Activated gamma-delta T cell treated with anti-CD3 and anti-CD28 coated beads, Interleukin-2, amount 50 U/mL, for 16 hours (primary cell): ENCODE measurements around the gene HEBP2.
"Not testable (repeated sequence)": the region's sequence is repeated elsewhere in the genome, so short reads cannot be mapped to it uniquely, and the experiment has no call there.

ENCODE experiments used
- DNase-seq: peaks from one replicate; pipeline ENCODE4 v3.0.0-alpha.2; 2020; ENCODE audit warnings: low read depth

HEBP2 gene

DNA sequence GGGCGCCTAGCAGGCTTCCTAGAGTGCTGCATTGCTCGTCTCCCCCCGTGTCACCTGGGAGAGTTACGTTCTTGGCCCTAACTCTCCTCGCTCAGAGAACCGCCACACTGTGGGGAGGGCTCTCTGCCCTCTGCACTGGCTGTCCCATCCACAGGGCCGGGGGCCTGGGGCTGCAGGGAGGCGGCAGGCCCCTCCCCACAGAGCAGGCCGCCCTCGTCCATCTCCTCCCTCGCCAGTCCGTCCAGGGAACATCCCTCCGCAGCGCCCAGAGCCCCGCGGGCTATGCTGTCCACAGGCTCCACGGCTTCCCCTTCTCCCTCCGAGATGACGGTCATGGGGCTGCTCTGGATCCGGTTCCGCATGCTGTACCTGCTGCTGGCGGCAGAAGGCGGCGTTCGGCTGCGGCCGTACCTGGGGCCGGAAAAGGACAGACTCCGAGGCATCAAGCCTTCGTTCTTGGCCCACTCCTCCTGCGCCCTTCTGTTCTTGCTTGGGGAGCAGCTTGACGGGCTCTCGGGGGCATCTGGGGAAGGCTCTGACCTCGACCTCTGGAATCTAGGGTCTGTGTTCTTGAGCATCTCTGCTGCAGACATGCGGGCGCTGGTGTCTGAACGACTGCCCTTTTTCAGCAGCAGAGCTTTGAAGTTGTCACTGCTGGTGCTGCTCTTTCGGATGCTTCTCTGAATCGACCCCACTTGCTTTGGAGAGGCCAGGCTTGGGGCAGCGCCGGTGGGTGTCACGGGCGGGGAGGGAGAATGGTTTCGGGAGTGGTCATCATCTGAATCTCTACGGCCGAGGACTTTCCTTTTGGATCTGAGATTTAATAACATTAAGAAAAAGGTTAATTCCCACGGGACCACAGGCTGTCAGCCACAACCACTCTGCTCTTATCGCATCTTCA lies 20.2 kb downstream of the HEBP2 start:
- no peak for DNase-seq

- DNase-seq = not testable (repeated sequence)
Observed at GRCh38 chr6:138425256-138425655, 21.2 kb downstream of the HEBP2 start.

DNA sequence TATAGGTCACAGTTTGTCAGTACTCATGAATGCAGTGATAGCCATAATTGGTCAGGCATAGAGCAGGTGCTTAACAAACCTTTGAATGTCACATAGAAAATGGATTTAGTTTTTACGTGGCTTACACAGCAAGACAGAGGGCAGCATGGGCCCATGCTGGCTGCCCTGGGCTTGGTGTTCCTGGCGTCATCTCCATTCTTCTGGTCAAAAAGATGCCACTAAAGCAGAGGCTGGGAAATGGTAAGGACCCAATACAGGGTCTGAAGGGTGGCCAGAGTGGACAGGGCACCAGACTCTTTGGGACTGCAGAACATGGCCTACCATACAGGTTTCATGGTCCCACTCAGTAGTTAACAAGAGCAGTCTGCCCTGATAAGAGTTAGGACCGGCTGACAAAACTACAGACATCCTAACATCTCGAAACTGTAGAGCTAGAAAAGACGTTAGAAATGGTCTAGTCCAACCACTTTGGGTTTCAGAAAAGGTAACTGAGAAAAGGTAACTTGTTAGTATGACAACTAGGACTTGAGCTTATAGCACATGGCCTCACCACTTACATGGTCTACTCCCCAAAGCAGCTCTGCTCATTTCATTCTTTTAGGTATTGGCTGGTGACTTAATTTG lies 22.6 kb downstream of the HEBP2 start:
- DNase-seq = no peak

DNA sequence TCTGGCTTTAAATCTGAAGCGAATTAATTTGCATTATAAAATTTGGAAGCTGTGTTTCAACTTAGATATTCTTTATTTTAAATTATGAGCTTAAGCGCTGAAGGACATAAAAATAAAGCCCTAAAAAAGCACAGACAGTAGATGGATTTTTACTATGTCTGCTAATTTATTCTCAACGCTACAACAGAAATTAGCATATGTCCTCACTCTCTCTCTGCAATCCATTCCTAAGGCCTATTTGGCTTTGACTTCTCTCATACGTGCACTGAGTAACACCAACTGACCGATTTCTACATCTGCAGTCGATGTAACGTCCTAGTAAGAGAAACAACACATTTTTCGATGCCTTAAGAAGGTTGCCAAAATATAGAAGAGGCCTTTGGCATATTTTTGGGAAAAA lies 23.7 kb downstream of the HEBP2 start:
- DNase-seq = no peak

- DNase-seq = no peak
Observed at GRCh38 chr6:138428944-138429598, 25.0 kb downstream of the HEBP2 start.

DNA sequence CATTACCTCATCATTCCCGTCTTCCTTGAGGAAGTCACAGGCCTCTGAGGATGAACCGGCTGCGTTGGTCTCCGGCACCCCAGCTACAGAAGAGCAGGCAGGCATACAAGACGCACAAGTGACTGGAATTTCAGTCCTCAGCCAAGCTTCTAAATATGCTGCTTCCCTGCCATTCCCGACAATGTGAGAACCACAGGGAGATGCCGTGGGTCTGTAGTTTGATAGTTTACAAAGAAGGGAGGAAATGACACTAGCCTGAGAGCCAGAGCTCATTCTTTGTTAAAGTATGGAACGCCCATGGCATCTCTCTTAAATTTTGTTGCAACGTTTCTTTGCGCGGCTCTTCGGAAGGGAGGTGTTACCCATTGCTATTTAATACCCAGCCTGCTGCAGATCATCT lies 25.7 kb downstream of the HEBP2 start:
- DNase-seq = no peak

DNA sequence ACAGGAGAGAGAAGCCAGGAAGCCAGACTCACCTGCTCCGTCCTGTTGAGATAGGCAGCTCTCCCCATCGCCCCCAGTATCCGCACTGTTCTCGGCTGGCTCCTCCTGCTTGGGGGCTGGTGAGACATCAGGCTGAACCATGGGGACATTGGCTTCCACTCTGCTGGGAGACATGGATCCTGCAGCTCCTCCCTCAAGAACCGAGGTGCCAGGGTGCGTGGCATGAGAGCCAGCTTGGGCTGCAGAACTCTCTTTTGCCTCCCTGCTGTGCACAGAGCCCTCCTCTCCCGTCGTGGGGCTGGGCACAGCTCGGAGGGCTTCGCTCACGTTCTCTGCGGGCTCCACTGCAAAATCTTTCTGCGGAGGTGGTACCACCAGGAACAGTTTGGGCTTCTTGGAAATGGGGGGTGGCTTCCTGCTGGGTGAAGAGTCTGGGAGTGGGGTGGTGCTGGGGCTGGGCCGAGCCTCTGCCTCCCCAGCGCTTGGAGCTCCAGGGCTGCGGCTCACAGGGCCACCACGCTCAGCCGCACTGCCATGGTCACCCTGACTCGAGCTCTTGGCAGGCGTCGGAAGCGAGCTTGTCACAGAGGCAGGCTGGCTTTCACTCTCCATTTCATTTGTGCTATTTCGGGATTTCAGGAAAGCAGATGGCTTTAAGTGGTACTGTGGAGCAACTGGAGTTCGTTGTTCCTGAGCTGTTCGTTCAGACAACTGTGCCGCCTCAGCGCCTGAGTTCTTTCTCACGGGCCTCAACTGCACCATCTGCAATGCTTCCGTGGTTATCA lies 26.5 kb downstream of the HEBP2 start:
- no peak for DNase-seq

GRCh38 chr6:138431256-138432062 lies 27.4 kb downstream of the HEBP2 start:
- no peak for DNase-seq

GRCh38 chr6:138432063-138432356 lies 28.0 kb downstream of the HEBP2 start:
- DNase-seq = no peak

- DNase-seq = no peak
Observed at GRCh38 chr6:138434096-138434495, 30.1 kb downstream of the HEBP2 start.

- DNase-seq = no peak
Observed at GRCh38 chr6:138434925-138435324, 30.9 kb downstream of the HEBP2 start.

DNA sequence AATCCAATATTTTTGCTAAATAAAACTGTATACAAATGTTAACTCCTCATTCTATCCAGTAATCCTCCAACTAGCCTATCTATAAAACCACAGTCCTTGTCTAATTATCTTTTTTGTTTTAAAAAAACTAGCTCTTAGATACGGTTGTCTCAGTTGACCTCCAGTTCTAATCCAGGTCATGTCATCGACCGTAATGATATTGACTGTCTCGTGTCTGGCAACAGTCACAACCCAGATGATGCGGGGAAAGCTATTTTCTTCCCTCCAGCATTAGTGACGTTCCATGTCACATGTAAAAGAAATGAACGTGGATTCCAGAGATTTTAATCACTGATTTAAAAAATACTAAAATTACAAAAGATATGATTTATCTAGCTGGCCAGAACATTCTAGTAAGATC lies 35.5 kb downstream of the HEBP2 start:
- DNase-seq = no peak

DNA sequence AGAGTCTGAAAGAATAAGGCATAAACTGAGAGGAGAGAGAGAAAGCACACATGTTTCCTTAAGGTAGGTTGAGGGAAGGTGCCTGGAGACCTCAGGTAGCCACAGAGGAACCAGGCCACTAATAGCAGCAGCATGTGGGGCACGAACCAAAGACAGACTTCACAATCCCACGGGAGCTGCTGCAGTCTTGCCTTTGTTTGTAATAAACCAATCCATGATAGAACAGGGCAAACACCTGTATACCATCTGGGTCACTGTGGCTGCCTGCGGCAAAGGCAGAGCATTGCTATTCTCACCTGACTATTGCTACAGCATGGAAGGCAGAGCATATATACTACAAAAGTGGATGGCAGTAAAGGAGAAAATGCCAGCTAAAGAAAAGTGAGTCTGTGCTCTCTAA lies 36.3 kb downstream of the HEBP2 start:
- no peak for DNase-seq

GRCh38 chr6:138440758-138441357 lies 36.8 kb downstream of the HEBP2 start:
- DNase-seq = no peak

DNA sequence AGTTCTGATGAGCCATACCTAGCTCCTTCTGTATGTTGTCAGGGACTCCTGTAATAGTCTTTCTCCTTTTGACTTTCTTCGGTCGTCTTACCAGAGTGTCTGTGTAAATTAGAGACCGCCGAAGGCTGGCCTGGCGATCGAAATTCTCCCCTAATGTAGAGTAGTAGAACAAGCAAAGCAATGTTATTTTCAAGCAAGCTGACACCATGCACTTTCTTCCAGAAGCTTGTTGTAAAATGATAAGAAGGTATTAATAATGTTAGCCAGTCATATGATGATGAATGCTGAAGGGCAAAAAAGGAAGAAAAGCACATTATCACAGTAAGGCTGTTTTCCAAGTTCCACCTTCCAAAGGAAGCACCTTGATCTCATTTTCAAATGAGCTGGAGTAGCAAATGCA lies 37.9 kb downstream of the HEBP2 start:
- no peak for DNase-seq

GRCh38 chr6:138442663-138443062 lies 38.6 kb downstream of the HEBP2 start:
- no peak for DNase-seq

- DNase-seq = no peak
Observed at GRCh38 chr6:138443979-138444378, 40.0 kb downstream of the HEBP2 start.

- DNase-seq = no peak
Observed at GRCh38 chr6:138446821-138447220, 42.8 kb downstream of the HEBP2 start.

GRCh38 chr6:138450445-138450844 lies 46.4 kb downstream of the HEBP2 start:
- DNase-seq = no peak

- no peak for DNase-seq
Observed at GRCh38 chr6:138451043-138451442, 47.0 kb downstream of the HEBP2 start.
